Measurements from ENCODE around the gene CRYBG2.

CRYBG2 gene

GRCh38 chr1:26287033-26287711 lies 66.8 kb downstream of the CRYBG2 start:
- Histone ChIP-seq H3K9me3 (ENCODE audit: control insufficient read depth, low read depth, low read length) (no peaks in the 10 kb centered on the region), H3K9ac (ENCODE audit: low read length) (no peak overlapping the region), H3K27ac (ENCODE audit: low read length) (no peak overlapping the region), H3K4me3 (ENCODE audit: low read length) (no peak overlapping the region), H3K36me3 (ENCODE audit: control insufficient read depth, low read depth, low read length) (no peaks in the 10 kb centered on the region), H3K27me3 (ENCODE audit: control insufficient read depth, insufficient read depth, low read length) (no peaks in the 10 kb centered on the region), H3K4me1 (ENCODE audit: control insufficient read depth, low read depth, low read length) (peaks cover 18% of the 10 kb centered on the region)

- H3K4me3 ChIP-seq (ENCODE audit: low read length) = no peak overlapping the region
- peaks cover 26% of the 10 kb centered on the region for H3K4me1 ChIP-seq (ENCODE audit: control insufficient read depth, low read depth, low read length)
- H3K27ac ChIP-seq (ENCODE audit: low read length) = no peak overlapping the region
- H3K9me3 ChIP-seq (ENCODE audit: control insufficient read depth, low read depth, low read length) = no peaks in the 10 kb centered on the region
- H3K9ac ChIP-seq (ENCODE audit: low read length) = no peak overlapping the region
- H3K27me3 ChIP-seq (ENCODE audit: control insufficient read depth, insufficient read depth, low read length) = no peaks in the 10 kb centered on the region
- H3K36me3 ChIP-seq (ENCODE audit: control insufficient read depth, low read depth, low read length) = no peaks in the 10 kb centered on the region
These were observed 67.9 kb downstream of the CRYBG2 start for GRCh38 chr1:26286064-26286416.

- Histone ChIP-seq H3K4me1 (ENCODE audit: control insufficient read depth, low read depth, low read length) (peaks cover 27% of the 10 kb centered on the region), H3K9ac (ENCODE audit: low read length) (no peak overlapping the region), H3K4me3 (ENCODE audit: low read length) (no peak overlapping the region), H3K9me3 (ENCODE audit: control insufficient read depth, low read depth, low read length) (no peaks in the 10 kb centered on the region), H3K27ac (ENCODE audit: low read length) (no peak overlapping the region), H3K36me3 (ENCODE audit: control insufficient read depth, low read depth, low read length) (no peaks in the 10 kb centered on the region), H3K27me3 (ENCODE audit: control insufficient read depth, insufficient read depth, low read length) (no peaks in the 10 kb centered on the region)
These were observed 68.4 kb downstream of the CRYBG2 start for GRCh38 chr1:26285366-26286063.

- H3K36me3 ChIP-seq (ENCODE audit: control insufficient read depth, low read depth, low read length) = no peaks in the 10 kb centered on the region
- no peak overlapping the region for H3K4me3 ChIP-seq (ENCODE audit: low read length)
- H3K9ac ChIP-seq (ENCODE audit: low read length) = no peak overlapping the region
- H3K27ac ChIP-seq (ENCODE audit: low read length) = no peak overlapping the region
- H3K9me3 ChIP-seq (ENCODE audit: control insufficient read depth, low read depth, low read length) = no peaks in the 10 kb centered on the region
- H3K4me1 ChIP-seq (ENCODE audit: control insufficient read depth, low read depth, low read length) = peaks cover 20% of the 10 kb centered on the region
- H3K27me3 ChIP-seq (ENCODE audit: control insufficient read depth, insufficient read depth, low read length) = no peaks in the 10 kb centered on the region
These were observed 69.2 kb downstream of the CRYBG2 start for GRCh38 chr1:26284597-26285347.

GRCh38 chr1:26283871-26284596 lies 69.9 kb downstream of the CRYBG2 start:
- no peak overlapping the region for H3K27ac ChIP-seq (ENCODE audit: low read length)
- H3K4me3 ChIP-seq (ENCODE audit: low read length) = no peak overlapping the region
- peaks cover 25% of the 10 kb centered on the region for H3K4me1 ChIP-seq (ENCODE audit: control insufficient read depth, low read depth, low read length)
- H3K36me3 ChIP-seq (ENCODE audit: control insufficient read depth, low read depth, low read length) = no peaks in the 10 kb centered on the region
- H3K9ac ChIP-seq (ENCODE audit: low read length) = no peak overlapping the region
- no peaks in the 10 kb centered on the region for H3K9me3 ChIP-seq (ENCODE audit: control insufficient read depth, low read depth, low read length)
- no peaks in the 10 kb centered on the region for H3K27me3 ChIP-seq (ENCODE audit: control insufficient read depth, insufficient read depth, low read length)

GRCh38 chr1:26283279-26283853 lies 70.6 kb downstream of the CRYBG2 start:
- Histone ChIP-seq H3K4me3 (ENCODE audit: low read length) (no peak overlapping the region), H3K4me1 (ENCODE audit: control insufficient read depth, low read depth, low read length) (peaks cover 28% of the 10 kb centered on the region), H3K9me3 (ENCODE audit: control insufficient read depth, low read depth, low read length) (no peaks in the 10 kb centered on the region), H3K27me3 (ENCODE audit: control insufficient read depth, insufficient read depth, low read length) (no peaks in the 10 kb centered on the region), H3K27ac (ENCODE audit: low read length) (no peak overlapping the region), H3K36me3 (ENCODE audit: control insufficient read depth, low read depth, low read length) (no peaks in the 10 kb centered on the region), H3K9ac (ENCODE audit: low read length) (no peak overlapping the region)

- H3K27ac ChIP-seq (ENCODE audit: low read length) = no peak overlapping the region
- no peaks in the 10 kb centered on the region for H3K9me3 ChIP-seq (ENCODE audit: control insufficient read depth, low read depth, low read length)
- peak overlapping the region; percentile 11 for H3K4me3 ChIP-seq (ENCODE audit: low read length)
- peak overlapping the region; percentile 34 for H3K9ac ChIP-seq (ENCODE audit: low read length)
- no peaks in the 10 kb centered on the region for H3K27me3 ChIP-seq (ENCODE audit: control insufficient read depth, insufficient read depth, low read length)
- peaks cover 6% of the 10 kb centered on the region for H3K36me3 ChIP-seq (ENCODE audit: control insufficient read depth, low read depth, low read length)
- peaks cover 28% of the 10 kb centered on the region for H3K4me1 ChIP-seq (ENCODE audit: control insufficient read depth, low read depth, low read length)
These were observed 71.5 kb downstream of the CRYBG2 start for GRCh38 chr1:26282401-26282918.

GRCh38 chr1:26281971-26282370 lies 72.0 kb downstream of the CRYBG2 start:
- peaks cover 28% of the 10 kb centered on the region for H3K4me1 ChIP-seq (ENCODE audit: control insufficient read depth, low read depth, low read length)
- H3K27me3 ChIP-seq (ENCODE audit: control insufficient read depth, insufficient read depth, low read length) = no peaks in the 10 kb centered on the region
- H3K27ac ChIP-seq (ENCODE audit: low read length) = no peak overlapping the region
- H3K9me3 ChIP-seq (ENCODE audit: control insufficient read depth, low read depth, low read length) = no peaks in the 10 kb centered on the region
- peaks cover 11% of the 10 kb centered on the region for H3K36me3 ChIP-seq (ENCODE audit: control insufficient read depth, low read depth, low read length)
- H3K9ac ChIP-seq (ENCODE audit: low read length) = peak overlapping the region; percentile 34
- peak overlapping the region; percentile 11 for H3K4me3 ChIP-seq (ENCODE audit: low read length)

- peak overlapping the region; percentile 10 for H3K9ac ChIP-seq (ENCODE audit: low read length)
- peaks cover 28% of the 10 kb centered on the region for H3K4me1 ChIP-seq (ENCODE audit: control insufficient read depth, low read depth, low read length)
- H3K9me3 ChIP-seq (ENCODE audit: control insufficient read depth, low read depth, low read length) = no peaks in the 10 kb centered on the region
- no peak overlapping the region for H3K27ac ChIP-seq (ENCODE audit: low read length)
- no peaks in the 10 kb centered on the region for H3K27me3 ChIP-seq (ENCODE audit: control insufficient read depth, insufficient read depth, low read length)
- peaks cover 17% of the 10 kb centered on the region for H3K36me3 ChIP-seq (ENCODE audit: control insufficient read depth, low read depth, low read length)
- peak overlapping the region; percentile 70 for H3K4me3 ChIP-seq (ENCODE audit: low read length)
These were observed 72.6 kb downstream of the CRYBG2 start for GRCh38 chr1:26281091-26281958.

GRCh38 chr1:26280333-26281042 lies 73.4 kb downstream of the CRYBG2 start:
- Histone ChIP-seq H3K4me3 (ENCODE audit: low read length) (peak overlapping the region; percentile 70), H3K9ac (ENCODE audit: low read length) (peak overlapping the region; percentile 59), H3K27me3 (ENCODE audit: control insufficient read depth, insufficient read depth, low read length) (no peaks in the 10 kb centered on the region), H3K27ac (ENCODE audit: low read length) (no peak overlapping the region), H3K4me1 (ENCODE audit: control insufficient read depth, low read depth, low read length) (peaks cover 28% of the 10 kb centered on the region), H3K9me3 (ENCODE audit: control insufficient read depth, low read depth, low read length) (no peaks in the 10 kb centered on the region), H3K36me3 (ENCODE audit: control insufficient read depth, low read depth, low read length) (peaks cover 21% of the 10 kb centered on the region)
